Stromal cell of bone marrow (primary cell): ENCODE data around the gene TTC29.

ENCODE experiments used
- DNase-seq: peaks from one replicate; pipeline ENCODE4 v3.0.0-alpha.2; 2012; ENCODE audit warnings: low read depth

Gene TTC29, protein sequence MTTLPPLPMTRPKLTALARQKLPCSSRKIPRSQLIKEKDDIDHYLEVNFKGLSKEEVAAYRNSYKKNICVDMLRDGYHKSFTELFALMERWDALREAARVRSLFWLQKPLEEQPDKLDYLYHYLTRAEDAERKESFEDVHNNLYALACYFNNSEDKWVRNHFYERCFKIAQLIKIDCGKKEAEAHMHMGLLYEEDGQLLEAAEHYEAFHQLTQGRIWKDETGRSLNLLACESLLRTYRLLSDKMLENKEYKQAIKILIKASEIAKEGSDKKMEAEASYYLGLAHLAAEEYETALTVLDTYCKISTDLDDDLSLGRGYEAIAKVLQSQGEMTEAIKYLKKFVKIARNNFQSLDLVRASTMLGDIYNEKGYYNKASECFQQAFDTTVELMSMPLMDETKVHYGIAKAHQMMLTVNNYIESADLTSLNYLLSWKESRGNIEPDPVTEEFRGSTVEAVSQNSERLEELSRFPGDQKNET

DNA sequence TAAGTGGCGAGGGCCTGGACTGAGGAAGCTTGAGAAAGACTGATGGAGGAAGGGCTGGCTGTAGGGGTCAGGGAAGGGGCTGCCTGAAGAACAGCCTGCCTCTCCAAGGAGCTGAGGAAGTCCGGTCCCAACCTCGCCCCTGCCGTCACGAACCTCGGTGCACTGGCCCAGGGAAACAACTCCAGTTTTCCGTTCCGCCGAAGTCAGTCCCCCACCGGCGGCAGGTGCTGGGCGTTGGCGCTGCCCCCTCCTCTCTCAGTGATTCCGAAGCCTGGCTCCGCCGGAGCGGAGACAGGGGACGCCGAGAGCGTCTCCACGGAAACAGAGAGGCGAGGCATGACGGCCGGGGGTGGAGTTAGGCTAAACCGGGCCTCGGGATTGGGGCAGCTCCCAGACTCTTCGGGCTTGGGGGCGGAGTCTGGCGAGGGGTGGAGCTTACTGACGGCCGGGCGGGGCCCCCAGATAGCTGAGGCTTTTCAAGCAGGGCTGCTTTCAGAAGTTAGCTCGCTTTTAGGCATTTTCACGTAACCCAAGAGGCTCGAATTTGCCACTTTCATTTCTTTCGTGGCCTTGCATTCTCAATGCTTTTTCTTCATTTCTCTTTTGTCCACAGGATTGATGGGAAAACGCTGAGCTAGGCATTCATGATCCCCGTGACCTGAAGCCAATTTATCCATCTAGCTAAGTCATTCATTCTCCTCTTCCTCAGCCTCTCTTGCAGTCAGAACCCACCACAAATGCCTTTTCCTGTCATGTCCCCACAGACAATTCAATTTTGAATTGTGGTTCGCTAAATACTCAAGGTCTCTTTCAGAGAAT, at the start of gene TTC29:
TSS of gene TTC29 (minus strand) at position 309 of the 819 bp plus-strand sequence. CDS start 5,969 bp downstream, outside the sequence.
- peak; percentile 82 for DNase-seq

DNA sequence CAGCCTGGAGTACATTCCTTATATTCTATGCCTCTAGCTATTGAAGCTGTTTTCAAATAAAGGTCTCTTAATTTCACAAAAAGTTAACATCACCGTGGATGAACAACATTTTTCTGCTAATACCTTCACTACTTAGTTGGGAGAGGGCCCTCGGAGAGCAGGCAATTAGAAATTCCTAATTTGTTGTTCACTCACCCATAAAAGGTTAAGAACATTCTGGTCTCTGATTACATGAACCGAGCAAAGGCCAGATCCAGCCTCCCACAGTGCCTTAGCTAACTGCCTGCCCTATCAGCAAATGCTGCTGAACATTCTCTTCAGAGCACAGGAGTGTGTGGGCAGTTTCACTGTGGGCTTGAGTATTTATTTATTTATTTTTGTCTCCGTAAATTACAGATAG, 36.0 kb upstream of the TTC29 start:
- DNase-seq, result no peak

DNA sequence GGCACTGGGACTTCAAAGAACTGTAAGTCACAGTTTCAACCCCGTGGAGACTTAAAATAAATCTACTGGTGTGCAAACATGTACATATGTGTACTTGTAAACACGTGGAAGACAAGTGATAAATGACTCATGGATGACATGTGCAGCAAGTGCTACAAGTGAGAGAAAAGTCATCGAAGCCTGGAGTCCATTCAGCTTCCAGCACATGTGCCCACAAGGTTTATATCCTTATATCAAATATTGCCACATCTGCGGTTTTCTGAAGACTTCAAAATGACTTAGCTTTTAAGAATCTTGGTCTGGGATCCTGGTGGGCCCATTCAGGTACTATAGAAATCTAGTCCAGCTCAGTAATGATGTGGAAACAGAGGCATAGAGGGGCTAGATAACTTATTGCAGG, 33.0 kb upstream of the TTC29 start:
- no peak for DNase-seq

DNA sequence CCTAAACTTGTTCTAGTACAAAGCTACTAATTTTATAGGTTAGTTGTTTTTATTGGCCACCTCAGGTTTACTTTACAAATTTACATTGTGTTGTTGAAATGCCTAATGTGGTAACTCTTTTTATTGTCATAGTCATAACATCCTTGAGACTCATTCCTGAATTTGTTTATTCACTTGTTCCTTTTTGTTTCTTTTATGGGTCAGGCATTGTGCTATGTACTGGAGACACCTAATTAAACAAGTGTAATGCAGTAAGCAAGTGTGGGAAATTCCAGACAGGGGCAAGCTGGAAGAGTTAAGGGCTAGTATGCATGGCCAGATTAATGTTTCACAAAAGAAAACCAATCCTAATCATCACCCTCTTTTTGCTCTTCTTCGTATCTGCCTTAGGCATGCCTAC, 30.5 kb upstream of the TTC29 start:
- no peak for DNase-seq

DNA sequence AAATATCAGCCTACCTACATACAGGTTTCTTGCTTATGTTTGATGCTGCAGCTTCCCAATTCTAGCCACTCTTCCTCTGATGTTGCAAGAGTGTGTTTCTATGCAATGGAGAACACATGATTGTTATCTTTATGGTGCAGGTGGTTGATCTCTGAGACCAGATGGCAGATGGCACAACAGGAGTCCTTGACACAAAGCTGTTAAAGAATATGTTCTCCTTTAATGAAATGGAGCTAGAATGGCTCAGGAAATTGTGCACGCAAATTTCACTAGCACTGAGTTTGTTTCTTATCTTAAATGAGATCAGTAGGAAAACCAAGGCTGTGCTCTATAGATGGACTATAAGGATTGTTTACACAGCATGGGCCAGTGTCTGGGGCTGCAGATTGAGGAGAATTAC, 29.9 kb upstream of the TTC29 start:
- no peak for DNase-seq

DNA sequence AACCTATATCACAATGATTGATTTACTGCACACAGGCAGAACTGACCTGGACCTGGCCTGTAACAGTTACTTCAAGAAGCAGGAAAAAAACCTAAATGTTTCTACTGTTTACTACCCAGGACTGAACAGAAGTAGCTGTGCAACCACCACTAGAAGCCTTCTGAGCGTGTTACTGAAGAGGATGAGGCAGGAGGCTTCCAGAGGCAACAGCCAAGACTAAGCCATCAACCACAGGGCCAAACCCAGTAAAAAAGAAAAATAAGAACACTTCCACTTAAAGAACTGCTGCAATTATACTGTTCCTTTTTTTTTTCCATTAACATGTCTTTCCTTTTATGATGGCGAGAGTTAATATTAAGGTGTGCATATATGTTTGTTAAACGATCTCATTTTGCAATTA, 29.4 kb upstream of the TTC29 start:
- DNase-seq, result no peak

DNA sequence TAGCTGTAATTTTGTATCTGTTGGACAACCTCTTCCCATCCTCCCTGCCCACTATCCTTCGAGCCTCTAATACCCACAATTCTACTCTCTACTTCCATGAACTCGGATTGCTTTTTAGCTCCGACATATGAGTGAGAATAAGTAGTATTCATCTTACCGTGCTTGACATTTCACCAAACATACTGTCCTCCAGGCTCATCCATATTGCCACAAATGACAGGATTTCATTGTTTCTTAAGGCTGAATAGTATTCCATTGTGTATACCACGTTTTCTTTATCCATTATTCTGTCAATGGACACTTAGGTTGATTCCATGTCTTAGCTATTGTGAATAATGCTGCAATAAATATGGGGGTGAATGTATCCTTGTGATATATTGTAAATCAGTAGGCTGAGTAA, 26.4 kb upstream of the TTC29 start:
- no peak for DNase-seq

DNA sequence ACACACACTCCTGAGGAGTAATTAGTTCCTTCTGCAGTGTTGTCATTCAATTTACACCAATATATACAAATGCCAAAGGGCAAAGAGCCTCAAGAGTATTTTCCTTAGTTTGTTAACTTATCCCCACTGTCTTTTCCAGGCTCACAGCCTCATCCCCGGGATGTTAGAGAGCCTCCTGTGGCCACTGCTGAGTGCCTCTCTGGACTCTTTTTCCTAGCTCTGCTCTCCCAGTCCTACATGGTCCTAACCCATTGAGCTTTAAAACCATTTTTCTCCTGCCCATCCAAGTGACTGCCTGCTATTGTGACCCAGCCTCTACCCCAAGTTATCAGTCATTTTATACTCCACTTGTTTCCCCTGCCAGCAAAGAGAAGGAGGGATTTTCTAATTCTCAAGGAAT, 23.5 kb upstream of the TTC29 start:
- no peak for DNase-seq

DNA sequence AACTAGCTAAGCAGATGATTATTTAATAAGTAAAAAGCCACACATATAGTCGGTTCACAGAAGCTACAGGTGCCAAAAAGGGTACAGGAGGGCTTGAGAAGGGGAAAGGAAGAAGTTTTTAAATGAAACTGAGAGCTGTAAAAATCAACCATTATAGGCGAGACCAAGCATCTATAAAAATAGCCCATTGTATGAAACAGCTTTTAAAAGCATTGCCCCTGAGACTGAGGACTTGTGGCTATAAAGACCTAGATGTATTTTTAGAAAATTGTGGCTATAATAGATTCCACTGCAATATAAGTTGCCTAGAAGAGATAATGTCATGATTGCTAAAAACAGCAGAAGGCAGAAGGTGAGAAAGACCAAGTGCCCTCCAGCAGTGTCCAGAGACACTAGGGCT, 15.0 kb upstream of the TTC29 start:
- DNase-seq, result no peak

DNA sequence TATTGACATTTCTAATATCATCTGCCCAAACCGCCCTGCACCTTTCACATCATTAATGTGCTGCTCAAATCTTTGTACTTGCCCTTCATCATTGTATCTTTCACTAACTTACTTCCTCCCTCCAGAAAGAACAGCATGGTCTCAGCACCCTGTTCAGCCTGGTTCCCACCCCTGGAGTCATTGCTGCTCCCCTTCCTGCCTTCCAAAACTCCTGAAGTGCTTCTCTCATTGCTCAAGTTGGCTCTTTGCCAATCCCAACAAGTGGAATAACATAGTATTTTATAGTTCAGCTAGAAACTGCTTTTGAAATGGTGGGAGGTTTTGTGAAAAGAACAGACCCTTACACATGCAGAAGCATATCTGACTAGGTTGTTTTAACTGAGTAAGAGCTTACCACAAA, 14.0 kb upstream of the TTC29 start:
- DNase-seq, result peak; percentile 13

DNA sequence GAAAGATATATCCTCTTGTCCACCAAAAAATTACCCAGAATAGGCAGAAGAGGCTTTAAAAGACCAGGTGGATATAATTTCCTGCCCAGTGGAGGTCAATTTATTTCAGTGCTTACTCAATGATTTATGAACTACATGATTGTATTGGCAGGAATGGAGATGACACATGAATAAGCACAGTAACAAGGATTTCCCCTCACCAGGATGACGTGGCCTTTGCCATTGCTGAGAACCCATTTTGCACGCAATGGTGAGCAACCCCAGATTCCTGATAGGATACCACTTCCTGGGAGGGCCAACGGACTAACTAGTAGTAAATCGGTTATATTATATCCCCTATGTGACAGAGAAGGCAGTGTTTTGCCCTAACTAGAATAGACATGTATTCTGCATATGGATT, 11.6 kb upstream of the TTC29 start:
- peak; percentile 92 for DNase-seq

DNA sequence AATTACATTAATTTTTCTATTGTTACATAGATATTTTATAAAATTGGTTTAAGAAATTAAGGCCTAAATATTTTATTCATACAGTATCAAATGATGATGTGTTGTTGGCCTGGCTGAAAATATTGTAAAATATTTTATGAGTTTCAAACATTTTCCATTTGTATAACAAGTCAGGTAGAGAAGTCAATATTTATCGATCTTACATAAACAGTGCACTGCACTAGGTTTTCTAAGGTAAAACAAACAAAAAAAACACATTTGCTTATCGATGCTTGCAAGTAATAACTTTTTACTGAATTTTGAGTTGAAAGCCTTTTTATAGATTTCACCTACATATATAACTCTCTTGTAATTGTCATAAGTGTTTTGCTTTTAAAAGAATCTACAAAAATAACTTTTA, 7.2 kb upstream of the TTC29 start:
- DNase-seq, result no peak

DNA sequence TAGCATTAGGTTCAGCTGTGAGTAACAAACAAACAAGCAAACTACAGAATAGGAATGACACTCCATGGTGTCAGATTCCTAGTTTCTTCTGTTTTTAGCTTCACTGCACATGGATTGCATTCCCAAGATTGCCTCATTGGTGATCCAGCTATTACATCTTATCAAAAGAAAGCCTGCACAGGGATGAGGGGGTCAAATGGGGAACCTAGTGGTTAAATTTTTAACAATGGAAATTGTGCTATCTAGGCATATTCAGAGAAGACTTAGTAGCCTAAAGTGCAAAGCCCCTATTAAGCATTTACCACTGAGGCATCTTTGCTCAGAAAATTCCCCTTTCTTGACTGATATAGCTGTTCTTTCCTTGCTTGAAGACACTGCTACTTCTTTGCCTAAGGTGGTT, 3.9 kb upstream of the TTC29 start:
- no peak for DNase-seq

DNA sequence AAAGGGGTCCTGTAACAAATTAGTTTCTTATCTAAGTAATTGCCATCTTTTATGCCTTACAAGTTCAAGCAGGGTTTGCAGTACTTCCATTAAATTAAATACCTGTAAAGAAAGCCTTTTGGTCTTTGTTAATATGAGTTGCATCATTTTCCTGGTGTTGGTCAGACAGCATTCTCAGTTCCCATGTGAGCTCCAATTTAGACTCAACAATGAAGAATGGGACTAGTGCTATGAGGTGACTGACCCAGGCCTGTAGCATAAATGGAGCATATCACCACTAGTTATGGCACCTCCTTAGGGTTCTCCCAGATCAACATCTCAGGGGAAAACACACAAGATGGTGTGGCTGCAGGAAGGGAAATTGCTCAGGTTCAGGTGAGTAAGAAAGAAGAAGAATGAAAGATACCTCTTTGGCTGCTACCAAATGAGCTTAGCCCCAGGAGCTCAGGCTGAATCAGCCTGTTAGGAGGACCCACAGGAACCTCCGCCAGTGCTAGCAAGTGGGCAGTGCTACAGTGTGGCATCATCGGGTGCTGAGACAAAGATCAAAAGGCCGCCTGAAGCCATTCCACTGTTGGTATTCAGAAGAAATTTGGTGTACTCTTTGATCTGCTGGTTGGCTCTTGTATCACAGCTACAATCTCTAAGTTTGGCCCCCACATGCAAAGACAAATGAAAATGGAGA, 1.8 kb downstream of the TTC29 start:
- no peak for DNase-seq

DNA sequence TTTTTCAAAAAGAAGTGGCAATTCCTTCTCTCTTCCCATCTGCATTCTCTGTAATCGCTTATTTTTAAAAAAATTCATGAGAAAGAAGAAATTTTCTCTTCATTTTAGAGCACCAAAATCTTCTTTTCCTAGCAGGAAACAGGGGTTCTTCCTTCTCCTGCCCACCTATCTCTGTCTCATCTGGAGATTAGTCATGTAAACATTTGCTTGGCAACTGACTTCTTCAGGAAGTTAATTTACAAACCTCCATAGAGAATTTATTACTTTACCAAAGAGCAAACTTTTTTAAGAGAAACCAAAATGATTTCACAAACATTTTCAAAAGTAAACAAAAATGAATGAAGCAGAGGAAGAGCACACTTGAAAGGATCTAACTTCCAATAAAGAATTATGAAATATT, 13.5 kb downstream of the TTC29 start:
- DNase-seq, result no peak

DNA sequence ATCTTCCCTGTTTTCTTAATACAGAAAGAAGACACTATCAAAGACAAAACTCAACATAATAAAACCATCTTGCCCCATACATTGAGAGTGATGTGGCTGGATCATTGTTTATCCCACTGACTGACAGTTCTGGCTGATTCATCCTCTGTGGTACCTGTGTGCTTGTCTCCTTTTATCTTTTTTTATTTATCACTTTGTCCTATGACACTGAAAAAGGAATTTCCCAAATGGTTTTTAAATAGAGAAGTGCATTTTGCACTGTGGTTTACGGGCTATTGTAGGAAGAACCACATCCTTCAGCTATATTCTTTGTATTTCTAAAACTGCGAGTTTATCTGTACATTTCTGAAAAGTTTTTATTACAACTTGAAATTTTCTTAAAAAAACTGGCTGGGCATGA, 15.0 kb downstream of the TTC29 start:
- DNase-seq, result no peak

DNA sequence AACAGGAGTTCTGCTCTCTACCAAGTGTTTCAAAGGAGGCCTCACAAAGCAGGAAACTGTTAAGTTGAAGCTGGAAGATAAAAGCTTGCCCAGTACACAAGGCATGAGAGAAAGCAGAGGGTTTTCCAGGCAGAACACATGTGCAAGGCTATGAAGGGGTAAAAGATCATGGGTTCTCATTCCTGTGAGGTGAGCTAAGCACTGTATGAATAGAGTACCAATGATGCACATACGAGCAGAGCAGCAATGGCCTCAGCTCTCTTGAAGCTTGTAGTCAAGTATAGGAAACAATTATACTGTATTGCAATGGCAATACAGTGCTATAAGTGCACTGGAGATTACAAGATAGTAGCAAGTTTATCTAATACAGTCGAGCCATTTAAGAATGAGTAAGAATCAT, 18.0 kb downstream of the TTC29 start:
- DNase-seq, result no peak

DNA sequence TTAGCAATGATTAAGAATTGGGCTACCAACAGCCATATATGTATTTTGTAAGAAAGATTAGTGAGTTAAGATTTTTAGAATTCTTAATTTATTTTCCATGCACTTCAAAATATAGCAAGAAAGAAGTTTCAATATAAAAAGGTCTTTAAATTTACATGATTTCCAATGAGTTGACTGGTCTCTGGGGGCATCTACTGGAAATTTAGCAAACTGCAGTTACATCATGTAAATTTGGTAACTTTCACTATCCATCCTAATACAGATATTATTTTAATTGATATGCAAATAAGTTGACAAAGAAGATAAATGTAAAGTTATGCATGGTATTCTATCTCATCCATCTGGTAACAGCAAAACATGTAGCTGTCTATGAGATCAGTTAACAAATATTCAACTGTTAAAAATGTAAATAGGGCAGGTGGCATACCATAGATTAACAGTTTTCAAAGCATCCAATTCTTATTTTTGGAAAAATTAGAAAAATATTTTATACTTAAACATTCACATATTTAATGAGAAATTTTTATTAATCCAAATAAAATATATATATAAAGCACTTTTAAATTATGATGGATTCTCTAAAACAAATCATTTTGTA, 29.1 kb downstream of the TTC29 start:
- peak; percentile 18 for DNase-seq

DNA sequence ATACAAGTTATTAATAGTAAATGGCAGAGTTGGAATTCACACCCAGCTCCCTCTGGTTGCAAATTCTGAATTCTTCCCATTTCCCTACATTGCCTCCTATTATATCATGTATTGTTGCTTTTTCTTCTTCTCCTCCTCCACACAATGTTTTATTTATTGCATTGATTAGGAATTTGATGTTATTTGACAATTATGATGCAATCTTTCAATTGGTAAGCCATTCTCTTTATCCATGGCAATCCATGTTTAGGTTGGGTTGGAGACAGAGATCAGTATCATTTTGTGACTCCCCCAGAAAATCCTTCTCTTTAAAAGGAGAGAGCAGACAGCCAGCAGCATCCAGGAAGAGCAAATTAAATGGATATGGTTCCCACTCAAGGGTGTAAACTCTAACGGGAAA, 30.5 kb downstream of the TTC29 start:
- no peak for DNase-seq

DNA sequence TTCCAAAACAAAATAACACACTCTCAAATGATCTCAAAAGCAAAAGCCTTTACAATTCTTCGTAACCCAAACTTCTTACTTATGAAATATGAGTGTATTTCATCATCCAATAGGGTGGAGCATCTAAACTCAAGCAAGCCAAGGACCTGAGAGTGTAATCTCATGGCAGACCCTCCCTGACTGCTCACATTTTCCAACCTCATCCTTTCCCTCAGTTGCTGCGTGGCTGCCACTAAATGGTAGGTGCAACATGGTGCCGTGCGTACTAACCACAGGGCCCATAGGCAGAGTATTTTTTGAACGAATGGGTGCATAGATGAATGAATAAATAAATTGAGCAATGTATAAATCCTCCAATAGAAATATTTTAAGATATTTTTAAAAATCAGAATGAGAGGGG, 45.4 kb downstream of the TTC29 start:
- DNase-seq, result no peak

DNA sequence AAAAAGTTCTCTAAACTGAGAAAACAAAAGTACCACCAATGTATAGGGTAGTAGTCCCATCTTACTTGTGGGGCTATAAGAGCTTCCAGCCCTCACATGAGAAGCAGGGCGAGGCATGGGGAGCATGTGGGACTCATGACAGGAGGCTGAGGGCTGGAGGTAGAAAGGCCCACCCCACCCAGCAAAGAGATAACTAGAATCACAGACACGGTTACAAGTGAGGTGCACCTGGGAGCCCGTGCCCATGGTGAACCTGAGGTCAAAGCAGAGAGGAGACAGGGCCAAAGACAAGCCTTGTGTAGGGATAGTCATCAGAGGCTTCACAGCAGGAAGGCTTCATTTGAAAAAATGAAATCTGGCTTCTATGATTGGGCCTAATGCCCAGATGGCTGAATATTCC, 55.4 kb downstream of the TTC29 start:
- DNase-seq, result no peak

DNA sequence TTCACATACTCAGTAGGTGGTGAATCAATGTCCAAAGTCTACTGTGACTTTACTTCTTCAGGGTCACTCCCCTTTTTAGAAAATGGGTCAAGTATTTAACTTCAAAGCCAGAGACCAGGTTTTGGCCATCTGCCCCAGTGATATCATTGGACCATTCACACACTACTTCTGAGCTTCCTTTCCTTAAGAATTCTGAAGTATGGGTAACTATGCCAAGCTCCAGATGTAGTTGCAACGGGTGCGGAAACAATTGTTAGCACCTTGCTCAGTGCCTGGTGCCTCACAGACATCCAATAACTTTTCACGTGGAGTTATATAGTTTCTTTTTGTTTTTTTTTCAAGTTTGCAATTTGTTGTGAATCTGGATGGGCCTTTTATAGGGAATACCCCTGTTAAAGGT, 62.6 kb downstream of the TTC29 start:
- no peak for DNase-seq
